Prostate gland (tissue), 2 donors: ENCODE results near the gene TUBB8B.
"Not testable (repeated sequence)": the region's sequence is repeated elsewhere in the genome, so short reads cannot be mapped to it uniquely, and the experiment has no call there.

Experiments used
- POLR2A ChIP-seq: fragments of 450-650 bp; IDR thresholded peaks from one replicate; pipeline ENCODE4 v1.6.1; 2016; ENCODE audit warnings: antibody characterized with exemption, mild to moderate bottlenecking
- POLR2AphosphoS5 ChIP-seq: sonication (generic); formaldehyde crosslinking; IDR thresholded peaks from one replicate; pipeline ENCODE4 v1.6.1; 2017; ENCODE audit warnings: antibody characterized with exemption
- TF ChIP-seq, protein P1 (sequence below), 4 experiments: fragments of 200-600 bp in 2 of 4; fragments of 450-650 bp in 2 of 4; sonication (generic) in 2 of 4; IDR thresholded peaks; 1 replicate in 3 of 4; 2 replicates in 1 of 4; pipeline ENCODE4 v1.5.1; 2016 to 2019; ENCODE audit warnings: antibody characterized with exemption in 4 of 4, mild to moderate bottlenecking in 2 of 4, moderate library complexity in 2 of 4

DNA sequence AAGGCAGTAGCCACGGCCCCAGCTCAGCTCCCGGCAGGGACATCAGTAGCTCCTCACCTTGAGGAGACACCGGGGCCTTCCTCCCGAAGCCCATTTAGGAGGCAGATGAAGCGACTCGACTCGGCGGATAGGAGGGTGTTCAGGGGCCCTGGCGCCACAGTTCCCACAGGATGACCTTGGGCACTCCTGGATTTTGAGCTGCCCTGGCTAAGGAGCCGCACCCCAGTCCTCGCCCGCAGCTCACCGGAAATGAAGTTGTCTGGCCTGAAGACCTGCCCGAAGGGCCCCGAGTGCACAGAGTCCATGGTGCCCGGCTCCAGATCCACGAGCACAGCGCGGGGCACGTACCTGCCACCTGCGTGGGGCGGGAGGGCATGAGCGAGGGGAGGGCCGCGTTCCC lies 719 bp downstream of the TUBB8B start:
- TF ChIP-seq, protein P1, sequence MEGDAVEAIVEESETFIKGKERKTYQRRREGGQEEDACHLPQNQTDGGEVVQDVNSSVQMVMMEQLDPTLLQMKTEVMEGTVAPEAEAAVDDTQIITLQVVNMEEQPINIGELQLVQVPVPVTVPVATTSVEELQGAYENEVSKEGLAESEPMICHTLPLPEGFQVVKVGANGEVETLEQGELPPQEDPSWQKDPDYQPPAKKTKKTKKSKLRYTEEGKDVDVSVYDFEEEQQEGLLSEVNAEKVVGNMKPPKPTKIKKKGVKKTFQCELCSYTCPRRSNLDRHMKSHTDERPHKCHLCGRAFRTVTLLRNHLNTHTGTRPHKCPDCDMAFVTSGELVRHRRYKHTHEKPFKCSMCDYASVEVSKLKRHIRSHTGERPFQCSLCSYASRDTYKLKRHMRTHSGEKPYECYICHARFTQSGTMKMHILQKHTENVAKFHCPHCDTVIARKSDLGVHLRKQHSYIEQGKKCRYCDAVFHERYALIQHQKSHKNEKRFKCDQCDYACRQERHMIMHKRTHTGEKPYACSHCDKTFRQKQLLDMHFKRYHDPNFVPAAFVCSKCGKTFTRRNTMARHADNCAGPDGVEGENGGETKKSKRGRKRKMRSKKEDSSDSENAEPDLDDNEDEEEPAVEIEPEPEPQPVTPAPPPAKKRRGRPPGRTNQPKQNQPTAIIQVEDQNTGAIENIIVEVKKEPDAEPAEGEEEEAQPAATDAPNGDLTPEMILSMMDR (IDR thresholded peaks at IDR 0.05) = not testable (repeated sequence)
- not testable (repeated sequence) for TF ChIP-seq POLR2AphosphoS5, POLR2A
